Endothelial cell of umbilical vein (primary cell): Measurements from ENCODE around the gene PLAAT3. TPM values are rescaled to one million over a fixed set of nuclear protein-coding genes. Genes with fewer than 3 reads are reported as not detected.
"Not testable (repeated sequence)": the region's sequence is repeated elsewhere in the genome, so short reads cannot be mapped to it uniquely, and the experiment has no call there.

Experiments used
- BruUV-seq: library from RNA; stranded (reverse); fragments of 400-500 nt; replicated peaks from 2 replicates; lab custom pipeline; 2021; lab: Mats Ljungman, UMichigan
- CTCF ChIA-PET: fragments of 300-600, 350-600 bp; sonication (Branson Sonifier 250); formaldehyde crosslinking; loops from one replicate; lab custom pipeline; 2021; ENCODE audit warnings: antibody characterized with exemption, inconsistent platforms; lab: Charles Lee
- POLR2A ChIA-PET: fragments of 300-600, 350-600 bp; sonication (Branson Sonifier 250); formaldehyde crosslinking; loops from one replicate; lab custom pipeline; 2021; ENCODE audit warnings: antibody characterized with exemption, inconsistent platforms; lab: Charles Lee
- DNase-seq: peaks from one replicate; pipeline ENCODE4 v3.0.0-alpha.2; 2011; ENCODE audit warnings: low read depth, low spot score
- FAIRE-seq: peaks from 2 replicates; lab custom pipeline; 2011; peaks lifted over from hg19 to GRCh38; lab: Jason Lieb, UNC
- H2AFZ ChIP-seq: 2 replicates; pipeline ENCODE4 v1.6.0; 2012; ENCODE audit warnings: low read depth, low read length, control low read depth, inconsistent platforms
- H3K27ac ChIP-seq: 2 replicates; pipeline ENCODE4 v1.5.1; 2011; ENCODE audit warnings: low read depth, mild to moderate bottlenecking, control low read depth, low read length, moderate library complexity; ENCODE audit not compliant: insufficient read depth
- H3K27me3 ChIP-seq, 2 experiments: 2 replicates each; pipeline versions ENCODE4 v1.6.0 to v1.6.1; 2011; ENCODE audit warnings: low read length in 2 of 2, mixed read lengths in 1 of 2; ENCODE audit not compliant: control insufficient read depth in 2 of 2, insufficient read depth in 2 of 2
- H3K36me3 ChIP-seq, 2 experiments: 2 replicates in 1 of 2; 3 replicates in 1 of 2; pipeline ENCODE4 v1.5.1; 2011; ENCODE audit warnings: low read length in 2 of 2, mild to moderate bottlenecking in 1 of 2, moderate library complexity in 1 of 2; ENCODE audit not compliant: control insufficient read depth in 2 of 2, insufficient read depth in 2 of 2; ENCODE audit errors: extremely low read depth in 1 of 2
- H3K4me1 ChIP-seq: 3 replicates; pipeline ENCODE4 v1.5.1; 2011; ENCODE audit warnings: mild to moderate bottlenecking, low read length; ENCODE audit not compliant: control insufficient read depth, insufficient read depth; ENCODE audit errors: extremely low read depth
- H3K4me2 ChIP-seq: 2 replicates; pipeline ENCODE4 v1.6.1; 2011; ENCODE audit warnings: low read length, control low read depth, mixed read lengths; ENCODE audit not compliant: insufficient read depth
- H3K4me3 ChIP-seq, 3 experiments: fragments of 200-600 bp in 1 of 3; sonication (generic), shearing (Covaris generic) in 1 of 3; replicated peaks in 1 of 3; 2 replicates each; pipeline ENCODE4 v1.5.1; 2011 to 2016; ENCODE audit warnings: control low read depth in 3 of 3, low read length in 3 of 3, mild to moderate bottlenecking in 2 of 3, inconsistent platforms in 1 of 3, low read depth in 1 of 3, moderate library complexity in 1 of 3; ENCODE audit not compliant: insufficient read depth in 1 of 3
- H3K79me2 ChIP-seq: 2 replicates; pipeline ENCODE4 v1.6.0; 2012; ENCODE audit warnings: low read length, inconsistent platforms; ENCODE audit not compliant: control insufficient read depth, insufficient read depth
- H3K9ac ChIP-seq: replicated peaks from 2 replicates; pipeline ENCODE3; 2011; ENCODE audit warnings: low read length, control low read depth; ENCODE audit not compliant: insufficient read depth; ENCODE audit errors: extremely low read depth
- H3K9me1 ChIP-seq: replicated peaks from 3 replicates; pipeline ENCODE4 v1.6.0; 2011; ENCODE audit warnings: mild to moderate bottlenecking, low read length; ENCODE audit not compliant: control insufficient read depth, insufficient read depth; ENCODE audit errors: extremely low read depth
- H3K9me3 ChIP-seq: replicated peaks from 2 replicates; pipeline ENCODE4 v1.5.1; 2012; ENCODE audit warnings: low read length, inconsistent platforms; ENCODE audit not compliant: control insufficient read depth, insufficient read depth
- H4K20me1 ChIP-seq: replicated peaks from 2 replicates; pipeline ENCODE3; 2011; ENCODE audit warnings: mild to moderate bottlenecking, low read length; ENCODE audit not compliant: control insufficient read depth, insufficient read depth; ENCODE audit errors: extremely low read depth
- CTCF ChIP-seq, 2 donors: IDR thresholded peaks; 1 replicate in 1 of 2; 2 replicates in 1 of 2; pipeline ENCODE4 v1.5.1; 2011; ENCODE audit warnings: low read length in 2 of 2, mild to moderate bottlenecking in 2 of 2, moderate library complexity in 2 of 2, control low read depth in 1 of 2, inconsistent platforms in 1 of 2, low read depth in 1 of 2; ENCODE audit not compliant: insufficient read depth in 1 of 2; ENCODE audit errors: extremely low read depth in 1 of 2
- EZH2 ChIP-seq: IDR thresholded peaks from 2 replicates; pipeline ENCODE4 v1.6.1; 2012; ENCODE audit warnings: borderline replicate concordance, low read depth, mild to moderate bottlenecking, moderate library complexity, low read length, inconsistent platforms; ENCODE audit not compliant: severe bottlenecking
- FOS ChIP-seq: IDR thresholded peaks from 2 replicates; pipeline ENCODE4 v1.6.1; 2011; ENCODE audit warnings: mild to moderate bottlenecking, low read length, moderate library complexity, borderline replicate concordance; ENCODE audit not compliant: insufficient read depth
- GATA2 ChIP-seq: IDR thresholded peaks from 2 replicates; pipeline ENCODE4 v1.7.0; 2011; ENCODE audit warnings: low read depth, mild to moderate bottlenecking, moderate library complexity, mixed read lengths, low read length; ENCODE audit not compliant: insufficient read length, insufficient read depth
- JUN ChIP-seq: IDR thresholded peaks from 2 replicates; pipeline ENCODE4 v1.6.1; 2011; ENCODE audit warnings: borderline replicate concordance, low read depth; ENCODE audit not compliant: insufficient read length, insufficient read depth
- MAX ChIP-seq: IDR thresholded peaks from 2 replicates; pipeline ENCODE4 v1.6.1; 2011; ENCODE audit not compliant: insufficient read depth, insufficient read length
- POLR2AphosphoS5 ChIP-seq: IDR thresholded peaks from 2 replicates; pipeline ENCODE4 v1.6.1; 2012; ENCODE audit warnings: low read depth, mild to moderate bottlenecking, control low read depth, low read length, moderate library complexity; ENCODE audit not compliant: insufficient read depth
- dilution Hi-C: fragments of 300-500 bp; cut with MboI; formaldehyde crosslinking; loops from one replicate; pipeline ENCODE4 v1.15.0; 2019; ENCODE audit warnings: low sequenced_read_pairs; ENCODE audit not compliant: extremely low pct_ligation_motif_present
- intact Hi-C: fragments of 100-400 bp; cut with micrococcal nuclease; formaldehyde crosslinking; loops from one replicate; pipeline ENCODE4 v1.10.0; 2022
- polyA plus RNA-seq, 4 experiments: library from polyadenylated mRNA; depleted of rRNA in 3 of 4; stranded (reverse) in 3 of 4; unstranded in 1 of 4; fragments of >200 nt; gene quantifications; 2 replicates each; pipeline versions ENCODE4 v1.2.1 to v1.2.3, GENCODE V29; 2011 to 2012; ENCODE audit warnings: missing spikeins in 1 of 4
- total RNA-seq: library from RNA; stranded (reverse); gene quantifications from 2 replicates; pipeline ENCODE4 v1.2.3, GENCODE V29; 2021

PLAAT3 gene
- total and polyA plus RNA-seq, 2 donors (not counting 3 experiments of a cell fraction or from before 2014, with no cell fraction given): 22.8 to 40.2 TPM

- FAIRE-seq: no peak
- no TSS peak for BruUV-seq
- H3K79me2 ChIP-seq: no peaks in the 10 kb centered on the region
- no peaks in the 10 kb centered on the region for H3K4me1 ChIP-seq
- H3K9ac ChIP-seq: no peak overlapping the region
- no peaks in the 10 kb centered on the region for H3K9me1 ChIP-seq
- no peaks in the 10 kb centered on the region for H3K36me3 ChIP-seq
- H3K27me3 ChIP-seq: no peaks in the 10 kb centered on the region
- dilution Hi-C loops (no loop called here), intact Hi-C loops (loop anchor here (10.0 kb wide), 1 partner anchor 715 kb away; no protein-coding TSS in a partner anchor)
- DNase-seq: no peak
- ChIA-PET CTCF (no interaction called here), POLR2A (no interaction called here)
- H2AFZ ChIP-seq: no peak overlapping the region
- H3K4me2 ChIP-seq: no peak overlapping the region
- H3K9me3 ChIP-seq: no peaks in the 10 kb centered on the region
- no peak for TF ChIP-seq MAX
- no peak for TF ChIP-seq CTCF (IDR thresholded peaks at IDR 0.05; ENCODE audit: extremely low read depth in 1 of 2, insufficient read depth in 1 of 2, low read depth in 1 of 2, low read length in 2 of 2)
- TF ChIP-seq FOS: no peak
- TF ChIP-seq GATA2: no peak
- TF ChIP-seq EZH2: no peak
- no peak for TF ChIP-seq POLR2AphosphoS5
- TF ChIP-seq JUN: no peak
- no peaks in the 10 kb centered on the region for H4K20me1 ChIP-seq
- no peak overlapping the region for H3K4me3 ChIP-seq
- H3K27ac ChIP-seq: no peak overlapping the region
These were observed 5.7 kb upstream of the PLAAT3 start for GRCh38 chr11:63619967-63620366.

- H3K4me3 ChIP-seq, dilution Hi-C loops, H3K9me1 ChIP-seq, H3K27ac ChIP-seq, H3K4me2 ChIP-seq, H3K9ac ChIP-seq, BruUV-seq, DNase-seq, H3K79me2 ChIP-seq, H3K4me1 ChIP-seq, H2AFZ ChIP-seq, H4K20me1 ChIP-seq, H3K36me3 ChIP-seq, FAIRE-seq, H3K9me3 ChIP-seq, POLR2A ChIA-PET, H3K27me3 ChIP-seq: not testable (repeated sequence)
- intact Hi-C loops: loop anchor here (10.0 kb wide), 1 partner anchor 713 kb away; no protein-coding TSS in a partner anchor
- CTCF ChIA-PET: interaction anchor here (1.0 kb wide), 1 partner anchor 9 kb away, joined by 3 read pairs; no protein-coding TSS in a partner anchor
These were observed 3.5 kb upstream of the PLAAT3 start for GRCh38 chr11:63617686-63618085.
